GM18907 (cell line): Measurements from ENCODE around the gene PLAU.
"Not testable (repeated sequence)": the region's sequence is repeated elsewhere in the genome, so short reads cannot be mapped to it uniquely, and the experiment has no call there.

Source experiments
- ATAC-seq: cut with Tn5 transposase; IDR thresholded peaks from one replicate; pipeline ENCODE4 v1.9.1; 2021; ENCODE audit warnings: mild to moderate bottlenecking, moderate library complexity; ENCODE audit not compliant: unreplicated experiment

The PLAU gene

GRCh38 chr10:73895381-73895780 is 15.6 kb upstream of the PLAU start:
- not testable (repeated sequence) for ATAC-seq

GRCh38 chr10:73897693-73898092 is 13.2 kb upstream of the PLAU start:
- ATAC-seq = no peak

- ATAC-seq = no peak
Measured at GRCh38 chr10:73898730-73899410, 12.1 kb upstream of the PLAU start.

- no peak for ATAC-seq
Measured at GRCh38 chr10:73899423-73899822, 11.5 kb upstream of the PLAU start.

GRCh38 chr10:73900064-73900463 is 10.9 kb upstream of the PLAU start:
- ATAC-seq = no peak

GRCh38 chr10:73901261-73901660 is 9.7 kb upstream of the PLAU start:
- no peak for ATAC-seq

GRCh38 chr10:73902351-73902750 is 8.6 kb upstream of the PLAU start:
- no peak for ATAC-seq

- no peak for ATAC-seq
Measured at GRCh38 chr10:73905256-73906020, 5.5 kb upstream of the PLAU start.

- ATAC-seq = no peak
Measured at GRCh38 chr10:73906524-73907447, 4.1 kb upstream of the PLAU start.

- no peak for ATAC-seq
Measured at GRCh38 chr10:73907841-73908517, 3.0 kb upstream of the PLAU start.

GRCh38 chr10:73908853-73909539 is 1.9 kb upstream of the PLAU start:
- ATAC-seq = peak; percentile 66

- ATAC-seq = no peak
Measured at GRCh38 chr10:73909540-73910115, 1.3 kb upstream of the PLAU start.

GRCh38 chr10:73910401-73910763 is 550 bp upstream of the PLAU start:
- ATAC-seq = peak; percentile 24

- no peak for ATAC-seq
Measured at GRCh38 chr10:73911553-73912004, 647 bp downstream of the PLAU start.

- no peak for ATAC-seq
Measured at GRCh38 chr10:73914036-73914435, 3.1 kb downstream of the PLAU start.

GRCh38 chr10:73915206-73915851 is 4.4 kb downstream of the PLAU start:
- no peak for ATAC-seq

- no peak for ATAC-seq
Measured at GRCh38 chr10:73916761-73917470, 6.0 kb downstream of the PLAU start.

- ATAC-seq = no peak
Measured at GRCh38 chr10:73917566-73918305, 6.8 kb downstream of the PLAU start.
